IMR-90 (cell line): Measurements from ENCODE around the gene ZNRF3.

ENCODE experiments used
- CTCF ChIP-seq: conservative IDR thresholded peaks from 2 replicates; pipeline ENCODE4 v1.5.1; 2012; ENCODE audit warnings: mild to moderate bottlenecking, low read depth, low read length, improper control_type of control experiment
- FOS ChIP-seq: fragments of 150-350 bp; IDR thresholded peaks from 2 replicates; pipeline ENCODE4 v1.6.1; 2016; ENCODE audit warnings: low read depth, low read length
- MAFK ChIP-seq: IDR thresholded peaks from 2 replicates; pipeline ENCODE4 v1.6.1; 2012; ENCODE audit warnings: low read depth, low read length, improper control_type of control experiment
- MAZ ChIP-seq: IDR thresholded peaks from 2 replicates; pipeline ENCODE4 v1.6.1; 2012; ENCODE audit warnings: low read depth, mild to moderate bottlenecking, low read length, improper control_type of control experiment, moderate library complexity, borderline replicate concordance
- MXI1 ChIP-seq: IDR thresholded peaks from 2 replicates; pipeline ENCODE4 v1.6.1; 2012; ENCODE audit warnings: low read depth, mild to moderate bottlenecking, low read length, moderate library complexity, borderline replicate concordance
- NFE2L2 ChIP-seq: fragments of 150-350 bp; IDR thresholded peaks from 2 replicates; pipeline ENCODE4 v1.6.1; 2016; ENCODE audit warnings: low read depth, mild to moderate bottlenecking, low read length
- POLR2A ChIP-seq: IDR thresholded peaks from 2 replicates; pipeline ENCODE4 v1.6.1; 2012; ENCODE audit warnings: mild to moderate bottlenecking, low read depth, low read length
- RCOR1 ChIP-seq: IDR thresholded peaks from 2 replicates; pipeline ENCODE4 v1.6.1; 2012; ENCODE audit warnings: mild to moderate bottlenecking, low read length, improper control_type of control experiment; ENCODE audit not compliant: insufficient replicate concordance
- RFX5 ChIP-seq: IDR thresholded peaks from 2 replicates; pipeline ENCODE4 v1.8.0; 2012; ENCODE audit warnings: low read depth, mild to moderate bottlenecking, low read length, moderate library complexity
- SMC3 ChIP-seq: fragments of 150-350 bp; IDR thresholded peaks from 2 replicates; pipeline ENCODE4 v1.6.1; 2016; ENCODE audit warnings: low read depth, mild to moderate bottlenecking, antibody characterized with exemption, low read length, moderate library complexity
- USF2 ChIP-seq: fragments of 150-350 bp; IDR thresholded peaks from 2 replicates; pipeline ENCODE4 v1.6.1; 2017; ENCODE audit warnings: mild to moderate bottlenecking, antibody characterized with exemption, low read length, low read depth

GRCh38 chr22:29030016-29030617 lies 146.7 kb downstream of the ZNRF3 start:
- TF ChIP-seq FOS, result no peak
- no peak for TF ChIP-seq CTCF
- TF ChIP-seq MAFK, result no peak
- no peak for TF ChIP-seq MXI1
- no peak for TF ChIP-seq POLR2A
- TF ChIP-seq SMC3, result no peak
- no peak for TF ChIP-seq USF2
- no peak for TF ChIP-seq RFX5
- TF ChIP-seq NFE2L2, result no peak
- no peak for TF ChIP-seq RCOR1
- no peak for TF ChIP-seq MAZ
